GM19193 (cell line): ENCODE results near the gene SVIL.

Experiments
- POLR2A ChIP-seq: IDR thresholded peaks from 4 replicates; pipeline ENCODE4 v1.6.1; 2011; ENCODE audit not compliant: insufficient read depth, insufficient read length; ENCODE audit errors: extremely low read depth

SVIL gene

GRCh38 chr10:29482591-29483431, 152.0 kb downstream of the SVIL start:
- no peak for TF ChIP-seq POLR2A

- TF ChIP-seq POLR2A, result no peak
These were observed 152.8 kb downstream of the SVIL start for GRCh38 chr10:29481906-29482440.

GRCh38 chr10:29479981-29480954, 154.5 kb downstream of the SVIL start:
- TF ChIP-seq POLR2A, result no peak

GRCh38 chr10:29479081-29479925, 155.5 kb downstream of the SVIL start:
- no peak for TF ChIP-seq POLR2A

- TF ChIP-seq POLR2A, result no peak
These were observed 161.2 kb downstream of the SVIL start for GRCh38 chr10:29473406-29474100.

GRCh38 chr10:29473087-29473356, 161.7 kb downstream of the SVIL start:
- TF ChIP-seq POLR2A, result no peak

- no peak for TF ChIP-seq POLR2A
These were observed 162.3 kb downstream of the SVIL start for GRCh38 chr10:29472301-29473086.

GRCh38 chr10:29471544-29471859, 163.3 kb downstream of the SVIL start:
- TF ChIP-seq POLR2A, result no peak

GRCh38 chr10:29470843-29471543, 163.8 kb downstream of the SVIL start:
- TF ChIP-seq POLR2A, result no peak

- TF ChIP-seq POLR2A, result no peak
These were observed 164.4 kb downstream of the SVIL start for GRCh38 chr10:29470355-29470705.

- TF ChIP-seq POLR2A, result no peak
These were observed 165.1 kb downstream of the SVIL start for GRCh38 chr10:29469481-29470354.

- TF ChIP-seq POLR2A, result no peak
These were observed 169.4 kb downstream of the SVIL start for GRCh38 chr10:29465384-29465783.
